ENCODE data around the gene NUDT14. TPM values are rescaled to one million over a fixed set of nuclear protein-coding genes. Genes with fewer than 3 reads are reported as not detected.

NUDT14 gene
- total RNA-seq, 1 donor from 2014 or later = 87.4 TPM

GRCh38 chr14:105146181-105146975 is 34.7 kb downstream of the NUDT14 start:
- TF ChIP-seq, protein P1, sequence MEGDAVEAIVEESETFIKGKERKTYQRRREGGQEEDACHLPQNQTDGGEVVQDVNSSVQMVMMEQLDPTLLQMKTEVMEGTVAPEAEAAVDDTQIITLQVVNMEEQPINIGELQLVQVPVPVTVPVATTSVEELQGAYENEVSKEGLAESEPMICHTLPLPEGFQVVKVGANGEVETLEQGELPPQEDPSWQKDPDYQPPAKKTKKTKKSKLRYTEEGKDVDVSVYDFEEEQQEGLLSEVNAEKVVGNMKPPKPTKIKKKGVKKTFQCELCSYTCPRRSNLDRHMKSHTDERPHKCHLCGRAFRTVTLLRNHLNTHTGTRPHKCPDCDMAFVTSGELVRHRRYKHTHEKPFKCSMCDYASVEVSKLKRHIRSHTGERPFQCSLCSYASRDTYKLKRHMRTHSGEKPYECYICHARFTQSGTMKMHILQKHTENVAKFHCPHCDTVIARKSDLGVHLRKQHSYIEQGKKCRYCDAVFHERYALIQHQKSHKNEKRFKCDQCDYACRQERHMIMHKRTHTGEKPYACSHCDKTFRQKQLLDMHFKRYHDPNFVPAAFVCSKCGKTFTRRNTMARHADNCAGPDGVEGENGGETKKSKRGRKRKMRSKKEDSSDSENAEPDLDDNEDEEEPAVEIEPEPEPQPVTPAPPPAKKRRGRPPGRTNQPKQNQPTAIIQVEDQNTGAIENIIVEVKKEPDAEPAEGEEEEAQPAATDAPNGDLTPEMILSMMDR (IDR thresholded peaks at IDR 0.05; ENCODE audit: insufficient read depth, low read length, poor library complexity, severe bottlenecking) = no peak
- no peak for DNase-seq (ENCODE audit: low read depth)
- Histone ChIP-seq H3K27me3 (ENCODE audit: control insufficient read depth, insufficient read depth, low read length) (no peaks in the 10 kb centered on the region), H3K36me3 (ENCODE audit: control insufficient read depth, insufficient read depth, low read length) (no peaks in the 10 kb centered on the region), H3K4me3 (ENCODE audit: low read depth, low read length) (no peak overlapping the region)

- no peaks in the 10 kb centered on the region for H3K36me3 ChIP-seq (ENCODE audit: control insufficient read depth, insufficient read depth, low read length)
- no peaks in the 10 kb centered on the region for H3K27me3 ChIP-seq (ENCODE audit: control insufficient read depth, insufficient read depth, low read length)
- no peak for DNase-seq (ENCODE audit: low read depth)
- TF ChIP-seq, protein P1 (IDR thresholded peaks at IDR 0.05; ENCODE audit: insufficient read depth, low read length, poor library complexity, severe bottlenecking) = no peak
- no peak overlapping the region for H3K4me3 ChIP-seq (ENCODE audit: low read depth, low read length)
Observed at GRCh38 chr14:105145381-105146180, 35.5 kb downstream of the NUDT14 start.

- Histone ChIP-seq H3K27me3 (ENCODE audit: control insufficient read depth, insufficient read depth, low read length) (no peaks in the 10 kb centered on the region), H3K4me3 (ENCODE audit: low read depth, low read length) (no peak overlapping the region), H3K36me3 (ENCODE audit: control insufficient read depth, insufficient read depth, low read length) (no peaks in the 10 kb centered on the region)
- TF ChIP-seq, protein P1 (IDR thresholded peaks at IDR 0.05; ENCODE audit: insufficient read depth, low read length, poor library complexity, severe bottlenecking) = no peak
- DNase-seq (ENCODE audit: low read depth) = no peak
Observed at GRCh38 chr14:105144666-105145380, 36.3 kb downstream of the NUDT14 start.

GRCh38 chr14:105144026-105144665 is 37.0 kb downstream of the NUDT14 start:
- TF ChIP-seq, protein P1 (IDR thresholded peaks at IDR 0.05; ENCODE audit: insufficient read depth, low read length, poor library complexity, severe bottlenecking) = no peak
- H3K27me3 ChIP-seq (ENCODE audit: control insufficient read depth, insufficient read depth, low read length) = no peaks in the 10 kb centered on the region
- no peak overlapping the region for H3K4me3 ChIP-seq (ENCODE audit: low read depth, low read length)

DNA sequence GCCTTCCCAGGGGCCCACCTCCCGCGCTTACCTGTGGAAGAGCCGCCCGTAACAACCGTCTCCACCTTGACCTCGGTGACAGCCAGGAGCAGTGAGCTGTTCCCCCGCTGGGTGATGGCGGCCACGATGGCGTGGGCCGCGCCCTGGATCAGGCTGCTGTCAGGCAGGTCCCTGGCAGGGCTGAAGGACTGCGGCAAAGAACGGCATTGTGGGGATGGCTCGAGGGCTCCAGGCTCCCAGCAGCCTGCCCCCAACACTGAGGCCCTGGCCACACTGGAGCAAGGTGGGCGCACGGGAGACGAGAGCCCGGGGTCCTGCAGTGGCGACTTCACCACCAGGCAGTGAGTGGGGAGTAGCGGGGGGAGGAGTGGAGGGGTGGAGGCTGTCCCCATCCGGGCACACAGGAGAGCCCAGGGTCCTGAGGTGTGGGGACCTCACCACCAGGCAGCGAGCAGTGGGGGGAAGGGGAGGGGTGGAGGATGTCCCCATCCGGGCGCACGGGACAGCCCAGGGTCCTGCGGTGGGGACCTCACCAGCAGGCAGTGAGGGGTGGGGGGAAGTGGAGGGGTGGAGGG is 37.6 kb downstream of the NUDT14 start:
- H3K27me3 ChIP-seq (ENCODE audit: control insufficient read depth, insufficient read depth, low read length) = no peaks in the 10 kb centered on the region
- no peaks in the 10 kb centered on the region for H3K36me3 ChIP-seq (ENCODE audit: control insufficient read depth, insufficient read depth, low read length)
- no peak for DNase-seq (ENCODE audit: low read depth)
- H3K4me3 ChIP-seq (ENCODE audit: low read depth, low read length) = no peak overlapping the region
- TF ChIP-seq, protein P1 (IDR thresholded peaks at IDR 0.05; ENCODE audit: insufficient read depth, low read length, poor library complexity, severe bottlenecking) = no peak

More at GRCh38 chr14:105144026-105144665, 37.0 kb downstream of the NUDT14 start:
- no peak for DNase-seq (ENCODE audit: low read depth)
- no peaks in the 10 kb centered on the region for H3K36me3 ChIP-seq (ENCODE audit: control insufficient read depth, insufficient read depth, low read length)

All from kidney epithelial cell (primary cell).